CMK (cell line): ENCODE measurements around the gene SLC25A33.
"Not testable (repeated sequence)": the region's sequence is repeated elsewhere in the genome, so short reads cannot be mapped to it uniquely, and the experiment has no call there.

Source experiments
- DNase-seq: peaks from one replicate; pipeline ENCODE4 v3.0.0-alpha.2; 2010; ENCODE audit warnings: low read depth

Gene SLC25A33

GRCh38 chr1:9539165-9539828, at the start of gene SLC25A33:
TSS of gene SLC25A33 (plus strand) at chr1:9539465. CDS start at chr1:9539692, 227 bp downstream.
- DNase-seq = peak; percentile 96

GRCh38 chr1:9490605-9491339, 48.5 kb upstream of the SLC25A33 start:
- peak; percentile 66 for DNase-seq

- DNase-seq = no peak
These were observed 45.9 kb upstream of the SLC25A33 start for GRCh38 chr1:9493326-9493725.

GRCh38 chr1:9494936-9495758, 44.1 kb upstream of the SLC25A33 start:
- DNase-seq = peak; percentile 57

GRCh38 chr1:9495854-9496374, 43.4 kb upstream of the SLC25A33 start:
- no peak for DNase-seq

- no peak for DNase-seq
These were observed 38.2 kb upstream of the SLC25A33 start for GRCh38 chr1:9500756-9501754.

GRCh38 chr1:9503001-9503675, 36.1 kb upstream of the SLC25A33 start:
- DNase-seq = no peak

- DNase-seq = no peak
These were observed 34.1 kb upstream of the SLC25A33 start for GRCh38 chr1:9505143-9505542.

GRCh38 chr1:9506901-9507300, 32.4 kb upstream of the SLC25A33 start:
- DNase-seq = no peak

- DNase-seq = no peak
These were observed 29.1 kb upstream of the SLC25A33 start for GRCh38 chr1:9510130-9510529.

- not testable (repeated sequence) for DNase-seq
These were observed 23.7 kb upstream of the SLC25A33 start for GRCh38 chr1:9515550-9515949.

GRCh38 chr1:9518454-9518998, 20.7 kb upstream of the SLC25A33 start:
- DNase-seq = no peak

- DNase-seq = no peak
These were observed 18.9 kb upstream of the SLC25A33 start for GRCh38 chr1:9520411-9520810.

- DNase-seq = no peak
These were observed 10.1 kb upstream of the SLC25A33 start for GRCh38 chr1:9529190-9529589.

- no peak for DNase-seq
These were observed 8.9 kb upstream of the SLC25A33 start for GRCh38 chr1:9530320-9530719.

GRCh38 chr1:9534953-9535352, 4.3 kb upstream of the SLC25A33 start:
- DNase-seq = no peak

- no peak for DNase-seq
These were observed 3.0 kb upstream of the SLC25A33 start for GRCh38 chr1:9536301-9536700.

- no peak for DNase-seq
These were observed 1.2 kb upstream of the SLC25A33 start for GRCh38 chr1:9537863-9538668.

- no peak for DNase-seq
These were observed 548 bp upstream of the SLC25A33 start for GRCh38 chr1:9538669-9539164.
